RWPE2 (cell line): ENCODE results near the gene CCDC88B.
"Not testable (repeated sequence)": the region's sequence is repeated elsewhere in the genome, so short reads cannot be mapped to it uniquely, and the experiment has no call there.

Source experiments
- ATAC-seq: fragments of 200-7000 bp; cut with Tn5 transposase; 3 replicates; pipeline ENCODE4 v1.9.1; 2021; ENCODE audit warnings: low read depth
- DNase-seq: peaks from one replicate; pipeline ENCODE4 v3.0.0-alpha.2; 2020; ENCODE audit warnings: low spot score
- H3K27ac ChIP-seq: fragments of 450-650 bp; 2 replicates; pipeline ENCODE4 v1.5.1; 2017; ENCODE audit warnings: mild to moderate bottlenecking; ENCODE audit not compliant: poor library complexity, severe bottlenecking
- H3K27me3 ChIP-seq: fragments of 250-450 bp; sonication (Bioruptor Pico); 2 replicates; pipeline ENCODE4 v1.5.1; 2021; ENCODE audit warnings: mild to moderate bottlenecking, moderate library complexity; ENCODE audit not compliant: insufficient read depth, poor library complexity, severe bottlenecking
- H3K36me3 ChIP-seq: fragments of 250-450 bp; sonication (Bioruptor Pico); 2 replicates; pipeline ENCODE4 v1.5.1; 2020; ENCODE audit warnings: low read depth, mild to moderate bottlenecking, moderate library complexity
- H3K4me1 ChIP-seq: fragments of 250-450 bp; sonication (Bioruptor Pico); 2 replicates; pipeline ENCODE4 v1.5.1; 2021; ENCODE audit warnings: mild to moderate bottlenecking, moderate library complexity; ENCODE audit not compliant: insufficient read depth, poor library complexity, severe bottlenecking
- H3K4me3 ChIP-seq: fragments of 250-450 bp; sonication (Bioruptor Pico); 2 replicates; pipeline ENCODE4 v1.5.1; 2021; ENCODE audit warnings: mild to moderate bottlenecking, moderate library complexity; ENCODE audit not compliant: severe bottlenecking
- H3K9me3 ChIP-seq: fragments of 250-450 bp; sonication (Bioruptor Pico); 2 replicates; pipeline ENCODE4 v1.5.1; 2021; ENCODE audit warnings: mild to moderate bottlenecking, moderate library complexity; ENCODE audit not compliant: severe bottlenecking
- TF ChIP-seq, protein P1 (sequence below): fragments of 450-650 bp; IDR thresholded peaks from one replicate; pipeline ENCODE4 v1.5.1; 2017; ENCODE audit warnings: mild to moderate bottlenecking, moderate library complexity; ENCODE audit not compliant: poor library complexity, severe bottlenecking

The CCDC88B gene

DNA sequence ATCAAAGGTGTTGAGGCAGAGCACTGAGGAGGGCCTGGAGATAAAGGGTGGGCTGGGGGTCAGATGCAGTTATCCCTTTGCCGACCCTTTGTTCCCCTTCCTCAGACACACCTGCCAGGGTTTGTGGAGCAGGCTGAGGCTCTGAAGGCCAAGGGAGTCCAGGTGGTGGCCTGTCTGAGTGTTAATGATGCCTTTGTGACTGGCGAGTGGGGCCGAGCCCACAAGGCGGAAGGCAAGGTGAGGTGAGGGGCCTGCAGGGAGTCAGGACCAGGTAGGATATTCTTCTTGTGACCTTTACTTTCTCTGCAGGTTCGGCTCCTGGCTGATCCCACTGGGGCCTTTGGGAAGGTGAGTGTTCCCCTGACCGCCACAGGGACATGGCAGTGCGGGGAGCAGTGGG is 19.4 kb upstream of the CCDC88B start:
- TF ChIP-seq, protein P1, sequence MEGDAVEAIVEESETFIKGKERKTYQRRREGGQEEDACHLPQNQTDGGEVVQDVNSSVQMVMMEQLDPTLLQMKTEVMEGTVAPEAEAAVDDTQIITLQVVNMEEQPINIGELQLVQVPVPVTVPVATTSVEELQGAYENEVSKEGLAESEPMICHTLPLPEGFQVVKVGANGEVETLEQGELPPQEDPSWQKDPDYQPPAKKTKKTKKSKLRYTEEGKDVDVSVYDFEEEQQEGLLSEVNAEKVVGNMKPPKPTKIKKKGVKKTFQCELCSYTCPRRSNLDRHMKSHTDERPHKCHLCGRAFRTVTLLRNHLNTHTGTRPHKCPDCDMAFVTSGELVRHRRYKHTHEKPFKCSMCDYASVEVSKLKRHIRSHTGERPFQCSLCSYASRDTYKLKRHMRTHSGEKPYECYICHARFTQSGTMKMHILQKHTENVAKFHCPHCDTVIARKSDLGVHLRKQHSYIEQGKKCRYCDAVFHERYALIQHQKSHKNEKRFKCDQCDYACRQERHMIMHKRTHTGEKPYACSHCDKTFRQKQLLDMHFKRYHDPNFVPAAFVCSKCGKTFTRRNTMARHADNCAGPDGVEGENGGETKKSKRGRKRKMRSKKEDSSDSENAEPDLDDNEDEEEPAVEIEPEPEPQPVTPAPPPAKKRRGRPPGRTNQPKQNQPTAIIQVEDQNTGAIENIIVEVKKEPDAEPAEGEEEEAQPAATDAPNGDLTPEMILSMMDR, result no peak
- peak overlapping the region; percentile 95 for H3K27ac ChIP-seq
- DNase-seq (peak; percentile 31), ATAC-seq (no peak)
- H3K4me3 ChIP-seq, result no peak overlapping the region
- peaks cover 38% of the 10 kb centered on the region for H3K4me1 ChIP-seq
- H3K27me3 ChIP-seq, result no peaks in the 10 kb centered on the region
- H3K36me3 ChIP-seq, result peaks cover 35% of the 10 kb centered on the region
- no peaks in the 10 kb centered on the region for H3K9me3 ChIP-seq

DNA sequence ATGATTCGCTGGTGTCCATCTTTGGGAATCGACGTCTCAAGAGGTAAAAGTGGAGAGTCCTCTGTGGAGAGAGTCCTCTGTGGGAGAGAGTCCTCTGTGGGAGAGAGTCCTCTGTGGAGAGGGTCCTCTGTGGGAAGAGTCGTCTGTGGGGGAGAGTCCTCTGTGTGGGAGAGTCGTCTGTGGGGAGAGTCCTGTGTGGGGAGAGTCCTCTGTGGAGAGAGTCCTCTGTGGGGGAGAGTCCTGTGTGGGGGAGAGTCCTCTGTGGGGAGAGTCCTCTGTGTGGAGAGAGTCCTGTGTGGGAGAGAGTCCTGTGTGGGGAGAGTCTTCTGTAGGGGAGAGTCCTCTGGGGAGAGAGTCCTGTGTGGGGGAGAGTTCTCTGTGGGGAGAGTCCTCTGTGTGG is 19.0 kb upstream of the CCDC88B start:
- peaks cover 34% of the 10 kb centered on the region for H3K36me3 ChIP-seq
- DNase-seq, result no peak
- no peaks in the 10 kb centered on the region for H3K9me3 ChIP-seq
- H3K27me3 ChIP-seq, result no peaks in the 10 kb centered on the region
- peak overlapping the region; percentile 95 for H3K27ac ChIP-seq
- H3K4me3 ChIP-seq, result no peak overlapping the region
- no peak for ATAC-seq
- peaks cover 38% of the 10 kb centered on the region for H3K4me1 ChIP-seq
- TF ChIP-seq, protein P1, result no peak

DNA sequence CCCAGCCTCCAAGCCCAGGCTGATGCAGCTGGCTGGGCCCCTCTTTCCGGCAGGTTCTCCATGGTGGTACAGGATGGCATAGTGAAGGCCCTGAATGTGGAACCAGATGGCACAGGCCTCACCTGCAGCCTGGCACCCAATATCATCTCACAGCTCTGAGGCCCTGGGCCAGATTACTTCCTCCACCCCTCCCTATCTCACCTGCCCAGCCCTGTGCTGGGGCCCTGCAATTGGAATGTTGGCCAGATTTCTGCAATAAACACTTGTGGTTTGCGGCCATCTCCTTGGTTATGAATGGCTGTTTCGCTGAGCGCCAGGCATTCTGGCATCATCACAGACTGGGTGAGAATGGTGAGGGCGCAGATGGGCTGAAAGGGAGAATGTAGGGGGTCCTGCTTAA is 18.5 kb upstream of the CCDC88B start:
- Histone ChIP-seq H3K27ac (peak overlapping the region; percentile 95), H3K4me3 (no peak overlapping the region), H3K36me3 (peaks cover 29% of the 10 kb centered on the region), H3K4me1 (peaks cover 38% of the 10 kb centered on the region), H3K27me3 (no peaks in the 10 kb centered on the region), H3K9me3 (no peaks in the 10 kb centered on the region)
- TF ChIP-seq, protein P1, result no peak
- ATAC-seq, result peak; percentile 63
- peak; percentile 78 for DNase-seq

DNA sequence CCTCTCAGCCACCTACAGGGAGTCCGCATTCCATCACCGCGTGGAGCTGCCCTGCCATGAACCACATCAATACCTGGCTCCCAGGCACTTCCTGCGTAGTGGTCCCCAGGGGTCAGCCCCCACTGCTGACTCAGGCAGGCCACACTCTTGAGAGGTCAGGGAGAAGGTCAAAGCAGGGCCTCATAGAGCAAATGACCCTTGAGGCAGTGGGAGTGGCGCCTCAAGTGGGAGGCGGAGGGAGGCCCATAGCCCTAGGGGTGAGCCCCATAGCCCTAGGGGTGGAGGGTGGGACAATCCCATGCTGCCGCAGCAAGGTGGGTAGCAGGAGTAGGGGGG is 17.1 kb upstream of the CCDC88B start:
- Histone ChIP-seq H3K27ac (peak overlapping the region; percentile 95), H3K4me1 (peaks cover 38% of the 10 kb centered on the region), H3K36me3 (peaks cover 25% of the 10 kb centered on the region), H3K9me3 (no peaks in the 10 kb centered on the region), H3K27me3 (no peaks in the 10 kb centered on the region), H3K4me3 (no peak overlapping the region)
- no peak for ATAC-seq
- TF ChIP-seq, protein P1, result no peak
- DNase-seq, result no peak

DNA sequence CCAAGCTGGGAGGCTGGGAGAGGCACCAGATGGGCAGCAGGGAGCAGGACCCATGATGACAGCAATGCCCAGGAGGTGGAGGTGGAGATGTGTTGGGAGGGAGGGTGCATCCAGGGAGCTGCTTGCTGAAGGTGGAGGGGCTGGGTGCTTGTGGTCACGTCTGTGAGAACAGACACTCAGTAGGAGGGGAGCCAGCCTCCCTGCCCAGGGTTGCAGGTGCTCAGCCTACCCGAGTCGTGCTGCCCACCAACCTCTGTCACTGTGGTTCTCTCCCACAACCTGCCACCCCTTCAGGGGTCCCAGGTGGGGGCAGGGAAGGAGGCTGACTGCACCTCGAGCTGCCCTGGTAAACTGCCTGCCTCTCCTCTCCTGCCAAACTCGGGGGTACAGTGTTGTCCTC is 16.6 kb upstream of the CCDC88B start:
- TF ChIP-seq, protein P1, result no peak
- ATAC-seq, result no peak
- Histone ChIP-seq H3K9me3 (no peaks in the 10 kb centered on the region), H3K27me3 (no peaks in the 10 kb centered on the region), H3K36me3 (peaks cover 25% of the 10 kb centered on the region), H3K4me3 (no peak overlapping the region), H3K4me1 (peaks cover 38% of the 10 kb centered on the region), H3K27ac (peak overlapping the region; percentile 95)
- DNase-seq, result peak; percentile 45

DNA sequence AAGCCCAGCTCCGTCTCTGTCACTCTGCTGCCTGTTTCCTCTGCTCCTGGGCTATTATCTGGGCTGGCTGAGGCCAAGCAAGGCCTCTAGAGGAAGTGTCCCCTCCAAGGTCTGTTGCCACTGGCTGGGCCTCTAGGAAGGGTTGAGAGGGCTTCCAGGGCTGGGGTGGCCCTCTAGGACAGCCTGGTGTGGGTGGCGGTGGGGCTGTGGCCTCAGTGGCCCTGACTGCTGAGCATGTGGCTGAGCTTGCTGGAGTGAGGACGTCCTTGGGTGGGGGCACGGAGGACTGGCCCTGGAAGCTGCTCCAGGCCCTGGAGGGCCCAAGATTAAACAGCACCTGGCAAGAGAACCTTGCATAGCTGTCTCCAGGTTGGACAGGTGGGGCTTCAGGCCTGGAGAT is 16.0 kb upstream of the CCDC88B start:
- not testable (repeated sequence) for H3K27me3 ChIP-seq, H3K9me3 ChIP-seq, ATAC-seq, H3K4me3 ChIP-seq
- H3K27ac ChIP-seq, result peak overlapping the region; percentile 95
- peak; percentile 46 for DNase-seq
- peaks cover 38% of the 10 kb centered on the region for H3K4me1 ChIP-seq
- H3K36me3 ChIP-seq, result peaks cover 25% of the 10 kb centered on the region
